ENCODE measurements around the gene MYLK4.

The MYLK4 gene

DNA sequence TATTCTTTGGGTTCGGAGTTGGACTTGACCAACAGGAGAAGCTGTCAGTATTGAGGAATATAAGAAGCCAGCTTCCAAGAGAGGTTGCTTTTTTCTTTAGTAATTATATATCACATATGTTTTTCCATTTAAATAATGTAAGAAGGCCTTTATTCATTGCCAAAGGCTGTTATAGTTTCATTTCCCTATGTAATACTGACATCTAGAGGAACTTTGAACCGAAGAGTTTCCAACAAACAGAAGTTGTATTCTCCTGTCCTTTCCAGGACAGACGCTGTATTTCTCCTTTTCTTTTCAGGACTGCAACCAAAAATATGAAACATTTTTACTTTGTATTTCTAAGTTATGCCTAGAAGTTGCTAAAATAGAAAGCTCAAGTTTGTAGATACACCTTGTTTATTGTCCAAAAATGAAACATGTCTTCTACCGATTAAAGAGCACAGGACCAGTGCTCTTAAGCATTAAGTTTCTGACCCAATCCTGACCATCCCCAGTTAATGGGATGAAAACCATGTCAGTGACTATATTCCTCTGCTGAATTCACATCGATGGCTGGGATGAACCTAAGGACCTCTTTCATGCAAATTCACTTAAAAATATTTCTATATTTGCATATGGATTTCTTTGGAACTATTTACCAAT, 55.1 kb downstream of the MYLK4 start:
- no peak for DNase-seq (ENCODE audit: low spot score)

DNA sequence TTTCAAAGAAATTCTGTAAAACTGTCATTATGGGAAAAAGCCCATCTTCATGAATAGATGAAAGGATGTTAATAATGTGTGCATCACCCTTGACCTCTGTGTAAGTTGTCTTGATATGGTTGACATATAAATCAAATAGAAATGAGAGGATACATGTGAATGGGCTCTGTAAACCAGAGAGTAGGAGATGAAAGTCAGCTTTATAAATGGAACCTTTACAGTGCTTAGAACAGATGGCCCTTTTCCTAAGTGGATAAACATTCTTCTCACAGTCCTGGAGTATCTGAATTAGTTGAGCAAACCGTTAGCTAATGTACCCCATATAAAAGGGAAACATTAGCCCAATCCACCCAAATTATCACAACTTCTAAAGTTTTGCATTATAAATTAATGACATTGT, 57.5 kb downstream of the MYLK4 start:
- DNase-seq (ENCODE audit: low spot score), result no peak

DNA sequence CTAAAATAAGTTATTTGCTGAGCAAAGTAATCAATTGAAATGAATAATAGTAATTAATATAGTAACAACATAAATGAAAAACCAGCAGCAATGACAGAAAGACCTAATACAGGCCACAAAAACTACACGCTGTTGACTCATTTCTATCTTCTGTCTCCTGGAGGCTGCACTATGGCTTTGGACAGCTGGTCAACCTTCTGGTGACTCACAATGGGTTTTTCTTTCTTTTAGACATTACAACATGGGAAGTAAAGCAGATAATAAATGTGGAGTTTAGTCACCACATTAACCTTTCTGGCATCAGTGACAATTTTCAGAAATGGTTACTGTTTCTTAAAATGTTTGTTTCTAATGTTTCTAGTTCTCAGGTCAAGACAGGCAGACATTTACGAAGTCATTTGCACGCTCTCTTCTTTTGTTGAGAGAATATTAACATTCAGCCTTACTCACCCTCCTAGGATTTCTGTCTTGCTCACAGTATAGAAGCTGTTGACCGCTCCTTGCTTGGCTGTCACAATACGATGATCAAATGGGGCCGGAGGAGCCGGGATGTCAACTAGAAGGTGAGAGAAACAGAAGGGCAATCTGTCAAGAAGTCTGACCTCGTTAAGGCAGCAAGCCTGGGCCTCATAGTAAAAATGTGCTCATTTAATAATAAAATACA, 62.2 kb downstream of the MYLK4 start:
- no peak for DNase-seq (ENCODE audit: low spot score)

DNA sequence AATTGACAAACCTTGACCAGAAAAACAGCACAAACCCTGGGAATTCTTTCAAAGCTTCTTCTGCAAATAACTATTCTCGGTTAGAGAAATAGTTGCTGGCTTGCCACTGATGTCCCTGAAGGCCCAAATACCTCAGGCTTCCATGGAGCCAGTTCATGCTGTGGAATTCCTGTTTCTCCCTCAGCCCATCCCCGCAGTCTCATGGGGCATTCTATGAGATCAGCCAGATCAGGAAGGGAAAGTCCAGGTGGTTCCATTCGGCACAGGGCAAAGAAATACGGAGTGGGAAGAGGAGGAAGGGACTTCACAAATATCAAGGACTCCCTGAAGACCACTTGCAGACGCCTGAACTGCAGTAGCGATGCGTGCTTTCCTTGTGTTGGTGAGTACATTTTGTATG, 63.3 kb downstream of the MYLK4 start:
- no peak for DNase-seq (ENCODE audit: low spot score)

DNA sequence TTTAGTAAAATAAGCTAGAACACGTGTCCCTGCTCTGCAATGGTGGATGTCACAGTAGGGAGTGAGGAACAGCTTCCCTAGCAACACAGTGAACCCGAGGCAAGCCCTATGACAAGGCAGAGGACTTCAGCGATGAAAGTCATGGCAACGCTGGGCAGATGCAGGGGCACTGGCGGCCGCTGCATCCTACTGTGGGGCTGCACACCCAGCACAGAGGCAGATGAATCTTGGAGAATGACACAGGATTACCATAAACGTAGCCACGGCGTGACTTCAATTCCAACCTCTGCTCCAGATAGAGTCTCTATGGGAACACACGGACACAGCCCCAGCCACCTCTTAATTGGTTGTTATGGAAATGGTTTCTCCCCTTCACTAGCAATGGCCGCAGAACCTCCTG, 64.2 kb downstream of the MYLK4 start:
- DNase-seq (ENCODE audit: low spot score), result no peak

DNA sequence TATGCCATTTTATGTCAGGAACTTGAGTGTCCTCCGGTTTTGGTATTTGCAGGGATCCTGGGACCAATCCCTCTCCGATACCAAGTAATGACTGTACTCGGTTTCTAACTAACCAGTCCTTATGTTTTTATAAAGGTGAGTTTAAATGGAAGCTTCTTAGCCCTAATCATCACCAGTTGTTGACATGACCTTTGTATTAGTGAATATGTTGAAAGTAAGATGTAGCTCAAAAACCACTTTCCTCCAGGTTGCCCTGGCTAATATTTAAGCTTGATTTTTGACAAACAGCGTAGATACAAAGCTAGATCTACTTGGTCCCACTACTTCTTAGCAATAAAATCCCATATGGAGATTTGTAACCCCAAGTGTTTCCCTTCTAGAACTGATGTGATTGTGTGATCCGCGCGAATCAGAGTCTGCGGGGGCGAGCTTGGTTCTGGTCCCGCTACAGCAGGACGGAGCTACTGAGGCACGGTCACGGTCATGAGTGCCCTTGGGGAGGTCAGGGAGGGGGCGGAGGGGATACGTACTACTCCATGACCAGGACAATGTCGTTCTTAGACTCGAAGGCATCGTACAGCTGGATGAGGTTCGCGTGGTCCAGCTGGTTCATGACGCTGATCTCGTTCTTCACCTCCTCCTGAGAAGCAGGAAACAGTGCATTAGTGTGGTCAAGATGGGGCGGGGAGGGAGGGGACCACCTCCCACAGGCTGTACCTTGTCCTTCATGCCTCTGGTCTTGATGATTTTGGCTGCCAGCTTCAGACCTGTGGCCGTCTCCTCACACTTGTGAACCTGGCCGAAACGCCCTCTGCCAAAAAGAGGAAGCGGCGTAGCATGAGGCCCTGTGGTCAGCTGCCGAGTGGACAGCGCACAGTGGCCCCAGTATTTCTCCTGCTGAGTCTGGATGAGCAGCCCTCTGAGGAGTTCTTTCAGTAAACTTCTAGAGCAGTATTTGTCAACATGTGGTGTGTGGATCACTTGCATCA, 65.7 kb downstream of the MYLK4 start:
- DNase-seq (ENCODE audit: low spot score), result no peak

DNA sequence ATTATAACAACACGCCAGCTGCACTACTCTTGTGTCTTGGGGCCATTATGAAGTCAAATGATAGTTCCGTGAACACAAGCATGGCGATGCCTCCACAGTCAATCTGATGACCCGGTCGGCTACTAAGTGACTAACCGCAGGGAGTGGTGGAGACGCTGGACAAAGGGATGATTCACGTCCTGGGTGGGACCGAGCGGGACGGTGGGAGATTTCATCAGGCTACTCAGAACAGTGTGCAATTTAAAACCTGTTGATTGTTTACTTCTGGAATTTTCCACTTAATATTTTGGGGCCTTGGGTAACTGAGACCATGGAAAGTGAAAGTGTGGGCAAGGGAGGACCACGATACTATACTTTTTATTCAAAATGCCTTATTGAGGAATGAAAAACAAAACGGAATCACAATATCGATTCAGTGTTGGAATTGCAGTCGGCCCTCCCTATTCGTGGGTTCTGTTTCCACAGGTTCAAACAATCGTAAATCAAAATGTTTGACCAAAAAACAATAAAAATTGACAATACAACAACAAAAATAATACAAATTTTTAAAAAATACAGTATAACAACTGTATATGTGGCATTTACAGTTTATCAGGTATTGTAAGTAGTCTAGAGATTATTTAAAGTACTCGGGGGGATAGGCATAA, 66.5 kb downstream of the MYLK4 start:
- no peak for DNase-seq (ENCODE audit: low spot score)

DNA sequence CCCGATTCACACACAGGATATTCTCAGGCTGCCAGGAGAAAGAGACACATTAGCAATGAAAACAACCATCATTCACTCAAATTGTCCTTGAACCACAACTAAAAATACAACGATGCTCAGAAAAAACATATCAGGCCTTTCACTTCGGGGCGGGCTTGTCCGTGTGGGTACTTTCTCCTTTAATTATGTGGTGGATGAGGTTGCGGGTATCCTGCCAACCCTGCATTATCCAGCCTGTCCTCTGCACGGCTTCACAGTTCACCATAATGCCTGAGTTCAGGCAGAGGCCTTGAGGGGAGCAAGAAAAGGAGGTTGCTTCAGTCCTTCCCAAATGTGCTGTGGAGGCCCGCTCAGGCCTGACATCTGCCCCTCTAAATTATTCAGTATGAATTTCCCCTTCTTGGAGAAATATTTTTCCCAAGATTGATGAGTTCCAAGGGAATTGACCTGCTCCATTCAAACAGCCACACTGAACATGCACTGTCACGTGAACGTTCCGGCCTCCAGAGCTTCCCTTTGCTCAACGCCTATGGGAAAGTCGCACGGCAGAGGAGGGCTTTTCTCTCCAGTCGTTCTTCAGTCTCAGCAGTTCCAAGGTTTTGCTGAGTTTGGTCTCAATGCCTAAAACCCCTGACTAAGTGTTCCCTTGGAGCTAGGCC, 70.3 kb downstream of the MYLK4 start:
- no peak for DNase-seq (ENCODE audit: low spot score)

DNA sequence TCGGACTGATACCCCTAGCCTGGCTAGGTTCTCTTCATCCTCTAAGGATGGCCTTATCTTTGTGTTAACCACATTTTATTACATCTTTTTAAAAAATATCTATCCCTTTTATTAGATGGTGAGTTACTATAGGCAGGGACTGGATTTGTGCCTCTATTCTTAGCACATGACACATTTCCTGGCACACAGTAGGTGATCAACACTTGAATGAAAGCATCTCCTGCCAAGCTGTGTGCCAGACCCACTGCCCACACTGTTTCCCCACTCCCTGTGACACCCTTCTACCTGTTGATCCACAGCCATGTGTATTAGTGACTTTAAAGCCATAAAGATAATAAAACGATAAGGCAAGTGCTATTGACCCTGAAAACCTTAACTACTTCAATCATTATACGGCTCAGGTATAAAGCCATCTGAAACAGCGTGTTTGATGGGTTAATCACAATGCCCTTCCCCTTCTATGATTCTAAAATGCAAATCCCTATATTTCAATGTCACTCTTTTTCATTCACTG, 73.6 kb downstream of the MYLK4 start:
- DNase-seq (ENCODE audit: low spot score), result no peak

DNA sequence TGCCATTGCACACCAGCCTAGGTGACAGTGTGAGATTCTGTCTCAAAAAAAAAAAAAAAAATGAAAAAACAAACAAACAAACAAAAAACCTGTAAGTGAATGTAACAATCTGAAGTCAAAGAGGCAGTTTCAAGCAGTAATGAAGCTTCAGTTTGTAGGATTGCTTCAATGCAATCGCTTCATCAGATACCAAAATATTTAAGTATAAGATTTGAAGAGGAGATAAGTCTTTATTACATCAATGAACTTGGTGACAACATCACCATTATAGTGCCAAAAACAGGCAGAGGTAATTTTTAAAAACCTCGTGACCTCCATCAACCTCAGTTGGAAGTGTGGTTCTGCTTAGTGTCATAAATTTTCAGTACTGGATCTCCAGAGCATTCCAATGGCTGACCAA, 74.7 kb downstream of the MYLK4 start:
- no peak for DNase-seq (ENCODE audit: low spot score)

DNA sequence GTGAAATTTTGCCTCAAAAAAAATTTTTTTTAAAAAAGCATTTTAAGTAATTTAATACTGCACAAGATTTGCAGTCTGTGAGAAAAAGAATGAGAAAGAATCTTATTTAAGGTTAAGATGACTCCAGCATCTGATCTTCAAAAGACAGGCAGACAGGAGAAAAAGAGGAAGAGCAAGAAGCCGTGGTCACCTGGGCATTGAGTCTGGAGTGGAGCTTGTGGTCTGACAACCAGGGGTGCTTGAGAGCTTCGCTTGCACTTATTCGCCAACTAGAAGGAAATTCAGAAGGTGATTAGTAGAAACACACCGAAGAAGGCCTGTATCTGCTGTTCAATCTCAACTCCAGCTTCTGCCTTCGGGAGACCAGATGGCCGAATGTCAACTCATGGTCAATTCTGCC, 75.9 kb downstream of the MYLK4 start:
- DNase-seq (ENCODE audit: low spot score), result no peak

DNA sequence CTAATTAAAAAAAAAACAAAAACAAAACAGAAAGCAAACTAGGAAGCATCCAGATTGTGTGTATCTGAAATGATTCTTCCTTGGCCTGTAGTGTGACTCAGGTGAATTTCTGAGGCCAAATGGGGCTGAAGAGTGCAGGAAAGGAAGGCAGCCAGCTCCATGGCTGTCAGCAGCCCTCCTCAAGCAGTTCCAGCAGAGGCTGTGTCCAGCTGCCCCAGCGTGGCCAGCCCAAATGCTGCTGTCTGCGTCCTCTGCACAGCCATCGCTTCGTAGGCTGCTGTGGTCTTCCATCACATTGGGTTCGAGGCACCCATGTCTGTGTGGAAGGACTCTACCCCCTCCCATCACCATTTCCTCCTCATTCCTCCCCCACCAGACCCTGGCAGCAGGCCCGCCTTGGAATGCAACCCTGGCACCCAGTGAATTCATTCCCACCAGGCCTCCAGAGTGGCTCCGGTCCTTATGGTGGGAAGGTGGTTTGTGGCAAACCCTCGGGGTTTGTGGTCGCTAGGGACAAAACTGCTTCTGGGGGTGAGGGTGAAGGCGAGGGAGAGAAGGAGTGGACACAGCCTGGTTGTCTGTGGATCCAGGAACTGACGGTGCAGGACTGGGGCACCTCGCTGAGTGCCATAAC, 81.5 kb downstream of the MYLK4 start:
- no peak for DNase-seq (ENCODE audit: low spot score)

DNA sequence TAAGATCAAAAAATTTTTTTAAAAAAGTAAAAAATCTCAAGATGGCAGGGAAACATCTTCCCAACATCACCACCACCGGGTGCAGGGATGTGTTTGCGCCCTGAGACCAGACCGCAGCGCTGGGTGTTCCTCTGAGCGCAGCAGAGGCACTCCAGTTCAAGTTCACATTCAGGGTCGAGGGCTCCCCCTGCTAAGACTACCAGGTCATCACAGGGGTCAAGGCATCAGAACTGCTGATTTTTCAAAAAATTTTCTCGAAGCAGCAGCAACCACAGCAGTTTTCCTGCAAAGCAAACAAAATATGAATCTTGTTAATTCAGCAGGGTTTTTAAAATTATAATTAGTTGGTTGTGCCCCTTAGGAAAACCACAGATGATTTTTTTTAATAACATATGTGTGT, 83.1 kb downstream of the MYLK4 start:
- DNase-seq (ENCODE audit: low spot score), result no peak

DNA sequence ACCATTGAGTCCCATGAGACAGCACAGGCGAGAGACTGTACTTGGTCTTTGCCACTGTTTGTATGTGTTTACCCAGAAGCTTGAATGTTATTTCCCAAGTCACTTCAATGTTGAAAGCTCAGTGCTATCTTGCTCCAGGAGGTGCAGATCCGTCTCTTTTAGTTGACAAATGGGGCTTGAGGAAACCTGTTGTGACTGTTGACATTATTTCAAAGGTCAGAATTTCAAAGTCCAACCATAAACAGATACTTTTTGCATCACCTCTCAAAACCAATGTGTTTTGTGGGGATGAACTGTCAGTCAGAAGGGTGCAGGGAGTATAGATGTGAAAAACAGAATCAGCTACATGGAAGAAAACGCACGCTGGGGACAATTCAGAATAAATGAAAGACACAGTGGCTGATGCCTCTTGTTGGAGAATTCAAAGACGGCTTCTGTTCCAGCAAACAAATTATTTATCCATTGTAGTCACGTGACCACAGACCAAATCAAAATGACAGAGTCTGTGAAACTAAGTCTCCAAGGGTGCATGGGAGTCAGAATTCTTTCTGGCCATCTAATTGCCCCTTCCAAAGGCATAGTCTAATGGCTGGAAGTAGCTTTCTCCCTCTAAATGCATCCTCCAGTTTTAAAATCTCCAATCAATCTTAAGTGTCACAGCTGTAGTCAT, 83.7 kb downstream of the MYLK4 start:
- DNase-seq (ENCODE audit: low spot score), result no peak

DNA sequence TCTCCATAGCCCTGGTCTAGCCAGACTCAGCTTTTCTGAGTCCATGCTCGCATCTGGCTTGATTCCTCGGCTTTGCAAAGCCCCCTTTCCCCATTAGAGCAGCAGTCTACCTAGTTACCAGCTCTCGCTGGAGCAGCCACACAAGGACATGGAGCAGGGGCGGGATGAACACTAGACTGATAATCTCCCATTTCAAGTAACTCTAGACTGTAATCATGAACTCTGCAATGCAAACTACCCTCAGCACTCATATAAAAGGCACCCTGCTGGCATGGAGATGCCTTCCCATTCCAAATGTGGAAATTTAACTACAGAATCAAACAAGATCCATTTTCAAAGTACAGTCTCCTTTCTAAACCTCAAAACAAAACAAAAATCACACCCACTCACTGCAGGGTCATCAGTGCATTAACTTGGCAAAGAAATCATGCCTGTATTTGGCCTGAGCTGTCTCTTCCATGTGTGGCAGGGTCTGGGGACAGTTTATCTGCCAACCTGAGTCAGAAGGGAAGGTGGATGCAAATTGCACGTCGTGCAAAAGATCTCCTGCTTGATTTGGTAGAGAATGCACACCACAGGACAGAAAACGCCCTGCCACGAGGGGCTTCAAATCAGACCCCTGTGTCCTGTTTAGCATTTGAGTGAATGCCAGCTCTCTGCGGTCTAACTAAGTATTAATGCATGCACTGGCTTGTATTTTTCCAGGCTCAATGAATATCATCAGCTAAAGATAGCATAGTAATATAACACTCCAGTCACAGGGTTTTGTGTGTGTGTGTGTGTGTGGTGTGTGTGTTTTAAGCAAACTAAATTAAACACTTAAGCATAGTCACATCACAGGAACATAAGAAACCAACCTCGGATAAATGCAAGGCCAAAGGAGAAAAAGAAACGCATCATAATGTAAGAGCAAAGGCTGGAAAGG, 85.3 kb downstream of the MYLK4 start:
- no peak for DNase-seq (ENCODE audit: low spot score)

DNA sequence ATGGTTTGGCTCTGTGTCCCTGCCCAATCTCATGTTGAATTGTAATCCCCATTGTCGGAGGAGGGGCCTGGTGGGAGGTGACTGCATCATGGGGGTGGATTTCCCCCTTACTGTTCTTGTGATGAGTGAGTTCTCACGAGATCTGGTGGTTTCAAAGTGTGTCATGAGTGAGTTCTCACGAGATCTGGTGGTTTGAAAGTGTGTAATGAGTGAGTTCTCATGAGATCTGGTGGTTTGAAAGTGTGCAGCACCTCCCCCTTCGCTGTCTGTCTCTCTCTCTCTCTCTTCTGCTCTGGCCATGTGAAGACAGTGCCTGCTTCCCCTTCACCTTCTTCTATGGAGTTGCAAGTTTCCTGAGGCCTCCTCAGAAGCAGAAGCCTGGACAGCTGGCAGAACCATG, 87.6 kb downstream of the MYLK4 start:
- no peak for DNase-seq (ENCODE audit: low spot score)

DNA sequence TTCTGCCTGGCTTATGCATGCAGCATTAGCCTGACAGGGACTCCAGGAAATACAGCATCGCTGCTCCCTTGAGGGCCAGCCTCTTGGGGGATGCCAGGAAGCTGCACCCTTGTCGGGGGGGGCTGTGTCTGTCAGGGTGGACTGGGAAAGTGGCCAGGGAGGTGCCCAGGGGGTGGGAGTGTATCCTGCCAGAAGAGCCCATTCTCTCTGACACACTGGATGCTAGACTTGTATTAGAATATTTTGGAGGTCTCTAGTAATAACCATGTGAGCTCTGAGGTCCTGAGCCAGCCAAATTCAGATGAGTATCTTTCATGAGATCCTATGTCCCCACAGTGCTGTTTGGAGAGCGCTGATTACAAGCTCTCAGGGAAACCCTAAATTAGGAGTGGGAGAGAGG, 89.1 kb downstream of the MYLK4 start:
- DNase-seq (ENCODE audit: low spot score), result no peak

DNA sequence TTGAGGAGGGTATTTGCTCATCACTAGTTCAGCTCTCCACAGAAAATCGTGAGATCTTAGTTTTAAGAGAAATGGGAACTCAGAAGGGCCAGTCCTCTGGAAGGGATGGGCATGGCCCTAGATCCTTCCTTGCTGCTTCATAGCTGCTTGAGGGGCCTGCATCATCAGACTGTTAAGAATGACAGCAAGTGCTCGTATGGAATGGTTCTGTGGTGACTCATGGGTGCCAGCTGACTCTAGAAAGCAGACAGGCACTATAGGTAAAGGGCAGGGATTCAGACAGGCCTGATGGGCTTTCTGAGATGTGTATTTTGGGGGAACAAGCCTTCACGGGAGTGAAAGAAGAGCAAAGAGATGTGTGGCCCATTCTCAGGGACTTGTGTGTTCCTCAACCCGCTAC, 90.8 kb downstream of the MYLK4 start:
- no peak for DNase-seq (ENCODE audit: low spot score)

DNA sequence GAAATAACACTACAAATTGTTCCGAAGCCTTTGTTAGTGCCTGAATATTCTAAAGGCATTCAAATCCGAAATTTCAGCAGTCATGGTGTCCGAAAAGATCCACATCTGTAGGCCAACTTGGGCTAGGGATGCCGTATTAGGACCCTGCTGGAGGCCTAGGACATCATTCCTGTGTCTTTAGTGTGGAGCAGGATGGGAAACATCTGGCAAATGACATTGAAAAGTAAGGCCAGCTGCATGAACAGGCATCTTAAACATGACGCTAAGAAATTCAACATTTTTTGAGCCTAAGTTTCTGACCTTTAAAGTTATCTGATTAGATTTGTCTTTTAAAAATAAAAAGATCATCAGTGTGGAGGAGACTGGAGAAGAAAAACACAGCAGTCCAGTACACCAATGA, 91.3 kb downstream of the MYLK4 start:
- DNase-seq (ENCODE audit: low spot score), result no peak

DNA sequence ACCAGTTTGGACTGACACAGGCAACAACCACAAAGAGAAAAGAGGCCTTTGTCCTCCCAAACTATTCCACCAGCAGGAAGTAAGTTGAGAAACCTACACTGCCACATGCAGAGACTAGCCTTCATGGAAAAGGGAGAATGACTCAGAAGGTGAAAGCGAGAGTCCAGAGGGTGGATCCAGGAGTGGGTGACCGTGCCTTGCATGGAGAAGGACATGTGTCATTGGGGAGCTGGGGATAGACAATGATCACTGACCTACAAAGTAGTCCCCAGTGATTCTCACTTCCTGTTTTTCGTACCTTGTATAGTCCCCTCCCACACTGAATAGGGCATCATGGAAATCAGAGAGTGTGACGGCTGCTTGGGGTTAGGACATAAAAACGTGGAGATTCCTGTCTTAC, 91.9 kb downstream of the MYLK4 start:
- no peak for DNase-seq (ENCODE audit: low spot score)

All from hematopoietic multipotent progenitor cell treated with erythropoietin and hydrocortisone succinate and interleukin-3 and kit ligand, for 17 days (in vitro differentiated cells).